H9 (cell line): Measurements from ENCODE around the gene SIPA1L2. TPM values are rescaled to one million over a fixed set of nuclear protein-coding genes. Genes with fewer than 3 reads are reported as not detected.

Experiments
- DNase-seq: peaks from one replicate; pipeline ENCODE4 v3.0.0-alpha.2; 2017
- H2AFZ ChIP-seq: one replicate; pipeline ENCODE4 v1.6.1; 2013; ENCODE audit warnings: mild to moderate bottlenecking, low read length, control low read depth, moderate library complexity
- H2AK5ac ChIP-seq: 2 replicates; pipeline ENCODE4 v1.6.1; 2013; ENCODE audit warnings: low read length, control low read depth, mixed read lengths; ENCODE audit not compliant: insufficient read length
- H2BK120ac ChIP-seq: one replicate; pipeline ENCODE4 v1.6.1; 2013; ENCODE audit warnings: low read depth, mild to moderate bottlenecking, low read length, control low read depth, inconsistent platforms; ENCODE audit not compliant: poor library complexity, severe bottlenecking
- H2BK12ac ChIP-seq: 2 replicates; pipeline ENCODE4 v1.6.1; 2013; ENCODE audit warnings: low read length, control low read depth, mixed read lengths, low read depth; ENCODE audit not compliant: insufficient read length
- H2BK15ac ChIP-seq: 2 replicates; pipeline ENCODE4 v1.6.1; 2013; ENCODE audit warnings: low read depth, low read length, control low read depth
- H2BK20ac ChIP-seq: one replicate; pipeline ENCODE4 v1.6.1; 2013; ENCODE audit warnings: low read depth, mild to moderate bottlenecking, low read length, control low read depth, inconsistent platforms; ENCODE audit not compliant: poor library complexity, severe bottlenecking
- H2BK5ac ChIP-seq: 2 replicates; pipeline ENCODE4 v1.6.1; 2013; ENCODE audit warnings: low read length, control low read depth, mixed read lengths; ENCODE audit not compliant: insufficient read length
- H3K14ac ChIP-seq: 2 replicates; pipeline ENCODE4 v1.6.1; 2013; ENCODE audit warnings: low read length, control low read depth; ENCODE audit not compliant: insufficient read depth
- H3K18ac ChIP-seq: 2 replicates; pipeline ENCODE4 v1.6.1; 2013; ENCODE audit warnings: low read depth, mild to moderate bottlenecking, mixed read lengths, low read length, control low read depth; ENCODE audit not compliant: insufficient read length
- H3K23ac ChIP-seq: 2 replicates; pipeline ENCODE4 v1.6.1; 2013; ENCODE audit warnings: low read length, control low read depth, mixed read lengths, low read depth; ENCODE audit not compliant: insufficient read length
- H3K23me2 ChIP-seq: 2 replicates; pipeline ENCODE4 v1.6.1; 2013; ENCODE audit warnings: low read depth, mild to moderate bottlenecking, mixed read lengths, low read length, control low read depth; ENCODE audit not compliant: insufficient read length, poor library complexity, severe bottlenecking
- H3K27ac ChIP-seq: 2 replicates; pipeline ENCODE4 v1.5.1; 2013; ENCODE audit warnings: low read length, control low read depth, mixed read lengths, low read depth; ENCODE audit not compliant: insufficient read length
- H3K27me3 ChIP-seq: 2 replicates; pipeline ENCODE4 v1.6.1; 2013; ENCODE audit warnings: low read length, control low read depth, inconsistent platforms; ENCODE audit not compliant: insufficient read depth
- H3K4ac ChIP-seq: 2 replicates; pipeline ENCODE4 v1.6.1; 2013; ENCODE audit warnings: low read depth, mild to moderate bottlenecking, control low read depth, inconsistent platforms, low read length, moderate library complexity
- H3K4me1 ChIP-seq: 2 replicates; pipeline ENCODE4 v1.6.1; 2013; ENCODE audit warnings: low read length, control low read depth, inconsistent platforms; ENCODE audit not compliant: insufficient read depth
- H3K4me2 ChIP-seq: 2 replicates; pipeline ENCODE4 v1.6.1; 2013; ENCODE audit warnings: low read length, control low read depth, mixed read lengths; ENCODE audit not compliant: insufficient read length, insufficient read depth
- H3K56ac ChIP-seq: 2 replicates; pipeline ENCODE4 v1.6.1; 2013; ENCODE audit warnings: low read depth, mild to moderate bottlenecking, mixed read lengths, low read length, control low read depth; ENCODE audit not compliant: insufficient read length
- H3K79me1 ChIP-seq: 2 replicates; pipeline ENCODE4 v1.6.1; 2013; ENCODE audit warnings: low read depth, mild to moderate bottlenecking, moderate library complexity, low read length, control low read depth, inconsistent platforms; ENCODE audit not compliant: insufficient read depth, poor library complexity, severe bottlenecking
- H3K79me2 ChIP-seq: 2 replicates; pipeline ENCODE4 v1.6.1; 2013; ENCODE audit warnings: low read length, control low read depth, inconsistent platforms; ENCODE audit not compliant: insufficient read depth
- H3K9ac ChIP-seq: 2 replicates; pipeline ENCODE4 v1.6.1; 2013; ENCODE audit warnings: low read length, control low read depth, mixed read lengths; ENCODE audit not compliant: insufficient read length; ENCODE audit errors: extremely low read depth
- H3K9me3 ChIP-seq: one replicate; pipeline ENCODE4 v1.6.1; 2013; ENCODE audit warnings: low read depth, low read length, inconsistent platforms; ENCODE audit not compliant: control insufficient read depth
- H3T11ph ChIP-seq: one replicate; pipeline ENCODE4 v1.6.1; 2013; ENCODE audit warnings: mild to moderate bottlenecking, low read length, control low read depth, inconsistent platforms
- H4K20me1 ChIP-seq: one replicate; pipeline ENCODE4 v1.6.1; 2013; ENCODE audit not compliant: control insufficient read depth, insufficient read length, insufficient read depth
- H4K5ac ChIP-seq: 2 replicates; pipeline ENCODE4 v1.6.1; 2013; ENCODE audit warnings: low read depth, mild to moderate bottlenecking, mixed read lengths, low read length, control low read depth; ENCODE audit not compliant: insufficient read length
- H4K8ac ChIP-seq: replicated peaks from 2 replicates; pipeline ENCODE4 v1.6.1; 2013; ENCODE audit warnings: low read length, control low read depth, mixed read lengths, low read depth; ENCODE audit not compliant: insufficient read length
- H4K91ac ChIP-seq: 2 replicates; pipeline ENCODE4 v1.6.1; 2013; ENCODE audit warnings: low read depth, mild to moderate bottlenecking, moderate library complexity, mixed read lengths, low read length, control low read depth; ENCODE audit not compliant: insufficient read length
- H3K27ac Mint-ChIP-seq, 3 experiments: 2 replicates in 2 of 3; 3 replicates in 1 of 3; pipeline ENCODE4 v1.8.0; 2020 to 2021; ENCODE audit warnings: mixed read lengths in 3 of 3, mild to moderate bottlenecking in 1 of 3, moderate library complexity in 1 of 3
- H3K27me3 Mint-ChIP-seq: 2 replicates; pipeline ENCODE4 v1.8.0; 2021; ENCODE audit warnings: low read depth, mild to moderate bottlenecking, moderate library complexity, mixed read lengths
- H3K36me3 Mint-ChIP-seq, 3 experiments: 2 replicates in 2 of 3; 3 replicates in 1 of 3; pipeline ENCODE4 v1.8.0; 2020 to 2021; ENCODE audit warnings: low read depth in 3 of 3, mixed read lengths in 3 of 3; ENCODE audit not compliant: insufficient read depth in 1 of 3
- H3K4me1 Mint-ChIP-seq, 2 experiments: 2 replicates each; pipeline ENCODE4 v1.8.0; 2020; ENCODE audit warnings: mixed read lengths in 2 of 2
- H3K4me3 Mint-ChIP-seq, 2 experiments: 2 replicates in 1 of 2; 3 replicates in 1 of 2; pipeline ENCODE4 v1.8.0; 2020 to 2021; ENCODE audit warnings: mild to moderate bottlenecking in 2 of 2, mixed read lengths in 2 of 2, moderate library complexity in 1 of 2
- H3K9me3 Mint-ChIP-seq, 2 experiments: 2 replicates in 1 of 2; 3 replicates in 1 of 2; pipeline ENCODE4 v1.8.0; 2020; ENCODE audit warnings: mild to moderate bottlenecking in 2 of 2, mixed read lengths in 2 of 2, moderate library complexity in 1 of 2
- WGBS: extraction: QIAGEN DNeasy Blood & Tissue Kit; methylation state at CpG from one replicate; pipeline ENCODE4 v1.1.7; 2013; ENCODE audit warnings: missing lambda C conversion rate, low lambda C conversion rate, mixed read lengths; ENCODE audit not compliant: insufficient read length; ENCODE audit errors: extremely low coverage; 5-methylcytosine and 5-hydroxymethylcytosine counted together
- total RNA-seq: library from RNA; stranded (reverse); gene quantifications from 2 replicates; pipeline ENCODE4 v1.2.1, GENCODE V29; 2021
- TF ChIP-seq, protein P1 (sequence below): fragments of 200-600 bp; sonication (generic); conservative IDR thresholded peaks from 3 replicates; pipeline ENCODE4 v1.8.0; 2021; ENCODE audit warnings: antibody characterized with exemption, mild to moderate bottlenecking

Gene SIPA1L2
- total RNA-seq, 1 experiment from 2014 or later = 5.2 TPM

DNA sequence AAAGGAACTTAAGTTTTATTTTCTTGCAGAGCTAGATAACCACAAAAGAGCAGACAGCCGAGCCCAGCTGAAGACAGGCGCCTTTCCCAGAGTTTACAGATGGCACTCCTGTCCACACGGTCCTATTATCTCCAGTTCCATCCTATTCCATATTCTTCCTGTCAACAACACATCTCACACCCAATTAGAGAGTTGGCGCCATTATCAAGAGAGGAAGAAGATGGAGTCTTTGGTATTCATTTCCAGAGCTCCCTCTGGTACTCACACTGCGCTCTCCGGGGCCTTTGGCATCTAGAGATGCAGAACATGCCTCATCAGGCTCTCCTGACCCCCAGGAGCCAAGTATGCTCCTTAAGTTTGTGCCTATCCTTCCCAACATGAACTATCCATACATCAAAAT is 43.3 kb upstream of the SIPA1L2 start:
- no peak overlapping the region for H3K9ac ChIP-seq
- no peak overlapping the region for H4K91ac ChIP-seq
- Mint-ChIP-seq H3K36me3 (no peaks in the 10 kb centered on the region), H3K27me3 (peaks cover 6% of the 10 kb centered on the region), H3K4me1 (peaks cover 9 to 10% of the 10 kb centered on the region in 2 experiments), H3K27ac (no peak overlapping the region), H3K9me3 (no peaks in the 10 kb centered on the region), H3K4me3 (no peak overlapping the region)
- no peak overlapping the region for H2AK5ac ChIP-seq
- H2BK12ac ChIP-seq = no peak overlapping the region
- H3K56ac ChIP-seq = no peak overlapping the region
- no peak overlapping the region for H4K5ac ChIP-seq
- no peak overlapping the region for H3K23ac ChIP-seq
- H3K79me2 ChIP-seq = no peaks in the 10 kb centered on the region
- no peak overlapping the region for H3K14ac ChIP-seq
- H3K18ac ChIP-seq = no peak overlapping the region
- no peaks in the 10 kb centered on the region for H3K4me1 ChIP-seq
- no peaks in the 10 kb centered on the region for H3K9me3 ChIP-seq
- no peak overlapping the region for H3T11ph ChIP-seq
- no peak overlapping the region for H2AFZ ChIP-seq
- no peaks in the 10 kb centered on the region for H3K27me3 ChIP-seq
- no peak overlapping the region for H3K27ac ChIP-seq
- H2BK120ac ChIP-seq = no peak overlapping the region
- TF ChIP-seq, protein P1, sequence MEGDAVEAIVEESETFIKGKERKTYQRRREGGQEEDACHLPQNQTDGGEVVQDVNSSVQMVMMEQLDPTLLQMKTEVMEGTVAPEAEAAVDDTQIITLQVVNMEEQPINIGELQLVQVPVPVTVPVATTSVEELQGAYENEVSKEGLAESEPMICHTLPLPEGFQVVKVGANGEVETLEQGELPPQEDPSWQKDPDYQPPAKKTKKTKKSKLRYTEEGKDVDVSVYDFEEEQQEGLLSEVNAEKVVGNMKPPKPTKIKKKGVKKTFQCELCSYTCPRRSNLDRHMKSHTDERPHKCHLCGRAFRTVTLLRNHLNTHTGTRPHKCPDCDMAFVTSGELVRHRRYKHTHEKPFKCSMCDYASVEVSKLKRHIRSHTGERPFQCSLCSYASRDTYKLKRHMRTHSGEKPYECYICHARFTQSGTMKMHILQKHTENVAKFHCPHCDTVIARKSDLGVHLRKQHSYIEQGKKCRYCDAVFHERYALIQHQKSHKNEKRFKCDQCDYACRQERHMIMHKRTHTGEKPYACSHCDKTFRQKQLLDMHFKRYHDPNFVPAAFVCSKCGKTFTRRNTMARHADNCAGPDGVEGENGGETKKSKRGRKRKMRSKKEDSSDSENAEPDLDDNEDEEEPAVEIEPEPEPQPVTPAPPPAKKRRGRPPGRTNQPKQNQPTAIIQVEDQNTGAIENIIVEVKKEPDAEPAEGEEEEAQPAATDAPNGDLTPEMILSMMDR = no peak
- no peak overlapping the region for H2BK5ac ChIP-seq
- H3K4me2 ChIP-seq = no peak overlapping the region
- DNase-seq = no peak
- no CpG with 5 or more reads among the region's 6 CpGs for WGBS
- H2BK15ac ChIP-seq = no peak overlapping the region
- H3K23me2 ChIP-seq = no peaks in the 10 kb centered on the region
- no peak overlapping the region for H4K8ac ChIP-seq
- H4K20me1 ChIP-seq = no peaks in the 10 kb centered on the region
- H2BK20ac ChIP-seq = no peak overlapping the region
- no peaks in the 10 kb centered on the region for H3K79me1 ChIP-seq
- no peak overlapping the region for H3K4ac ChIP-seq
